CD14-positive monocyte (primary cell): ENCODE data around the gene SCN8A. TPM values are rescaled to one million over a fixed set of nuclear protein-coding genes. Genes with fewer than 3 reads are reported as not detected.

Experiments used
- DNase-seq, 3 donors: peaks; one replicate each; pipeline ENCODE4 v3.0.0-alpha.2; 2011 to 2022
- H2AFZ ChIP-seq: 2 replicates; pipeline ENCODE4 v1.6.0; 2012; ENCODE audit warnings: mild to moderate bottlenecking, low read depth, low read length, inconsistent platforms; ENCODE audit not compliant: insufficient read depth, poor library complexity, severe bottlenecking
- H3K27ac ChIP-seq, 2 donors: 1 replicate in 1 of 2; 2 replicates in 1 of 2; pipeline ENCODE4 v1.5.1; 2012 to 2013; ENCODE audit warnings: low read length in 2 of 2, control low read depth in 1 of 2, inconsistent platforms in 1 of 2, low read depth in 1 of 2, mild to moderate bottlenecking in 1 of 2
- H3K27me3 ChIP-seq, 2 donors: one replicate each; pipeline versions ENCODE4 v1.6.0 to v1.6.1; 2011 to 2013; ENCODE audit warnings: low read length in 2 of 2; ENCODE audit not compliant: control insufficient read depth in 2 of 2, insufficient read depth in 2 of 2
- H3K36me3 ChIP-seq, 2 donors: replicated peaks in 1 of 2; 1 replicate in 1 of 2; 2 replicates in 1 of 2; pipeline versions ENCODE4 v1.5.1 to v1.6.1; 2012 to 2013; ENCODE audit warnings: low read length in 2 of 2, control low read depth in 1 of 2, inconsistent platforms in 1 of 2, mild to moderate bottlenecking in 1 of 2; ENCODE audit not compliant: insufficient read depth in 2 of 2, control insufficient read depth in 1 of 2
- H3K4me1 ChIP-seq, 2 donors: 1 replicate in 1 of 2; 2 replicates in 1 of 2; pipeline versions ENCODE4 v1.5.1 to v1.6.1; 2012 to 2013; ENCODE audit warnings: low read length in 2 of 2, control low read depth in 1 of 2, inconsistent platforms in 1 of 2, mild to moderate bottlenecking in 1 of 2, moderate library complexity in 1 of 2; ENCODE audit not compliant: insufficient read depth in 2 of 2, control insufficient read depth in 1 of 2
- H3K4me2 ChIP-seq: replicated peaks from 2 replicates; pipeline ENCODE3; 2012; ENCODE audit warnings: low read length, moderate library complexity, mild to moderate bottlenecking; ENCODE audit not compliant: poor library complexity, severe bottlenecking; ENCODE audit errors: extremely low read depth
- H3K4me3 ChIP-seq, 3 experiments: fragments of 200-600 bp in 1 of 3; sonication (generic) in 1 of 3; replicated peaks in 1 of 3; 1 replicate in 2 of 3; 2 replicates in 1 of 3; pipeline ENCODE4 v1.5.1; 2011 to 2013; ENCODE audit warnings: low read length in 3 of 3, mild to moderate bottlenecking in 3 of 3, control low read depth in 2 of 3, low read depth in 2 of 3, inconsistent platforms in 1 of 3, moderate library complexity in 1 of 3
- H3K79me2 ChIP-seq: 2 replicates; pipeline ENCODE4 v1.6.0; 2012; ENCODE audit warnings: mild to moderate bottlenecking, control low read depth, inconsistent platforms, low read length, moderate library complexity; ENCODE audit not compliant: insufficient read depth
- H3K9ac ChIP-seq: 2 replicates; pipeline ENCODE4 v1.6.0; 2017; ENCODE audit warnings: low read length, mild to moderate bottlenecking; ENCODE audit not compliant: insufficient read depth, poor library complexity, severe bottlenecking
- H3K9me3 ChIP-seq, 2 donors: replicated peaks in 1 of 2; 1 replicate in 1 of 2; 2 replicates in 1 of 2; pipeline versions ENCODE4 v1.5.1 to v1.6.1; 2012 to 2013; ENCODE audit warnings: low read length in 2 of 2, control low read depth in 1 of 2; ENCODE audit not compliant: control insufficient read depth in 1 of 2, insufficient read depth in 1 of 2
- H4K20me1 ChIP-seq: 2 replicates; pipeline ENCODE4 v1.6.0; 2012; ENCODE audit warnings: mild to moderate bottlenecking, low read length, control low read depth, moderate library complexity; ENCODE audit not compliant: insufficient read depth
- H3K27ac Mint-ChIP-seq, 7 donors: one replicate each; pipeline ENCODE4 v1.8.0; 2020; ENCODE audit warnings: mild to moderate bottlenecking in 7 of 7, mixed read lengths in 7 of 7, moderate library complexity in 6 of 7, inconsistent platforms in 2 of 7
- H3K27me3 Mint-ChIP-seq, 3 donors: one replicate each; pipeline ENCODE4 v1.8.0; 2021 to 2022; ENCODE audit warnings: low read depth in 3 of 3, mild to moderate bottlenecking in 3 of 3, mixed read lengths in 3 of 3, moderate library complexity in 3 of 3, inconsistent platforms in 1 of 3
- H3K36me3 Mint-ChIP-seq, 2 donors: one replicate each; pipeline ENCODE4 v1.8.0; 2020; ENCODE audit warnings: mixed read lengths in 2 of 2, inconsistent platforms in 1 of 2, mild to moderate bottlenecking in 1 of 2
- H3K4me1 Mint-ChIP-seq: one replicate; pipeline ENCODE4 v1.8.0; 2020; ENCODE audit warnings: mild to moderate bottlenecking, mixed read lengths
- H3K4me3 Mint-ChIP-seq, 2 donors: one replicate each; pipeline ENCODE4 v1.8.0; 2020; ENCODE audit warnings: mild to moderate bottlenecking in 2 of 2, mixed read lengths in 2 of 2, moderate library complexity in 1 of 2
- H3K9me3 Mint-ChIP-seq, 7 donors: one replicate each; pipeline ENCODE4 v1.8.0; 2020 to 2022; ENCODE audit warnings: mixed read lengths in 7 of 7, mild to moderate bottlenecking in 6 of 7, moderate library complexity in 6 of 7, inconsistent platforms in 2 of 7
- CTCF ChIP-seq: fragments of 200-600 bp; IDR thresholded peaks from one replicate; pipeline ENCODE4 v1.8.0; 2022; ENCODE audit warnings: antibody characterized with exemption, mild to moderate bottlenecking
- WGBS: methylation state at CpG from one replicate; pipeline ENCODE4 v1.1.5; 2013; ENCODE audit warnings: missing lambda C conversion rate; ENCODE audit not compliant: insufficient coverage; 5-methylcytosine and 5-hydroxymethylcytosine counted together
- intact Hi-C, 2 donors: fragments of 100-400 bp; cut with micrococcal nuclease; formaldehyde crosslinking; loops; one replicate each; pipeline versions ENCODE4 v1.15.0 to v1.15.1; 2023
- polyA plus RNA-seq, 3 donors: library from polyadenylated mRNA; depleted of rRNA in 1 of 3; unstranded in 2 of 3; stranded (reverse) in 1 of 3; fragments of 300-500 nt in 2 of 3; fragments of >200 nt in 1 of 3; fragmentation: Illumina TruSeq in 2 of 3; gene quantifications; 1 replicate in 2 of 3; 2 replicates in 1 of 3; pipeline ENCODE4 v1.2.3, GENCODE V29; 2012 to 2021

The SCN8A gene
- polyA plus RNA-seq, 3 donors: 0.03 TPM; not detected in 2

- Histone ChIP-seq H2AFZ (no peak overlapping the region), H3K4me1 (peaks cover 0 to 2% of the 10 kb centered on the region in 2 donors), H3K9me3 (no peaks in the 10 kb centered on the region), H3K4me3 (no peak overlapping the region), H3K4me2 (no peak overlapping the region), H3K79me2 (no peaks in the 10 kb centered on the region), H3K27ac (no peak overlapping the region), H3K36me3 (no peaks in the 10 kb centered on the region), H3K9ac (no peak overlapping the region), H4K20me1 (no peaks in the 10 kb centered on the region), H3K27me3 (peaks cover 10 to 15% of the 10 kb centered on the region in 2 donors)
- DNase-seq: no peak
- WGBS: no CpG with 5 or more reads among the region's 2 CpGs
- no peak overlapping the region for H3K4me3 Mint-ChIP-seq
- intact Hi-C loops: no loop called here
- H3K36me3 Mint-ChIP-seq: no peaks in the 10 kb centered on the region
- H3K4me1 Mint-ChIP-seq: peaks cover 2% of the 10 kb centered on the region
- H3K27me3 Mint-ChIP-seq: peaks cover 9 to 16% (median 13%) of the 10 kb centered on the region in 3 donors
- peaks cover 0 to 2% (median 0%) of the 10 kb centered on the region in 7 donors for H3K9me3 Mint-ChIP-seq
- no peak overlapping the region for H3K27ac Mint-ChIP-seq
- TF ChIP-seq CTCF: no peak
These were observed 135.9 kb downstream of the SCN8A start for GRCh38 chr12:51726931-51727330.

GRCh38 chr12:51729331-51729730 is 138.3 kb downstream of the SCN8A start:
- no peak overlapping the region for H2AFZ ChIP-seq
- no peak overlapping the region for H3K4me3 ChIP-seq
- no peaks in the 10 kb centered on the region for H3K79me2 ChIP-seq
- intact Hi-C loops: no loop called here
- Mint-ChIP-seq H3K9me3 (peaks cover 5 to 12% (median 7%) of the 10 kb centered on the region in 7 donors), H3K4me3 (no peak overlapping the region), H3K27me3 (peaks cover 2% of the 10 kb centered on the region in 3 donors), H3K27ac (no peak overlapping the region), H3K36me3 (no peaks in the 10 kb centered on the region), H3K4me1 (no peaks in the 10 kb centered on the region)
- no peaks in the 10 kb centered on the region for H3K27me3 ChIP-seq
- H4K20me1 ChIP-seq: no peaks in the 10 kb centered on the region
- no peak for DNase-seq
- H3K4me2 ChIP-seq: no peak overlapping the region
- peaks cover 0 to 4% of the 10 kb centered on the region in 2 donors for H3K9me3 ChIP-seq
- no peak overlapping the region for H3K9ac ChIP-seq
- no peak for TF ChIP-seq CTCF
- H3K4me1 ChIP-seq: no peaks in the 10 kb centered on the region
- WGBS: no CpG with 5 or more reads among the region's 4 CpGs
- no peaks in the 10 kb centered on the region for H3K36me3 ChIP-seq
- H3K27ac ChIP-seq: no peak overlapping the region
